OCI-LY3 (cell line): ENCODE measurements around the gene TMEM255B.

Experiments
- EZH2phosphoT487 ChIP-seq: fragments of 200-600 bp; shearing (Covaris generic); IDR thresholded peaks from 2 replicates; pipeline ENCODE4 v1.6.1; 2018; ENCODE audit warnings: antibody characterized with exemption, mixed run types, low read depth
- TF ChIP-seq, protein P1 (sequence below): fragments of 200-600, 300-600 bp; sonication (generic); IDR thresholded peaks from 2 replicates; pipeline ENCODE4 v1.5.1; 2014; ENCODE audit warnings: antibody characterized with exemption, low read length, low read depth

DNA sequence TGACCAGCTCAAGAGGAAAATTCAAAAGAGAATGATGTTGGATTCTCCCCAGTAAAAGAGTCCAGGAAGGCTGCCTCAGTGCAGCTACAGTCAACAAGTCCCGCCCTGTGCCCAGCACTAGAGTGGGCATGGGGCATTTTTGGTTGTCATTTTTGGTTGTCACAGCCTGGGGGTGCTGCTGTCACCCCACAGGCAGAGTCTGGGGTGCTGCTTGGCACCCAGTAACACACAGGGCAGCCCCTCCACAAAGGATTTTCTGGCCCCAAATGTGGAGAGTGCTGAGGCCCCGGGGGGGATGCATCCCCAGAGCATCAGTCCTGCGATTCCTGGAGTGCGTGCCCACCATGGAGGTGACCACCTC, 28.2 kb upstream of the TMEM255B start:
- TF ChIP-seq EZH2phosphoT487, result no peak
- TF ChIP-seq, protein P1, sequence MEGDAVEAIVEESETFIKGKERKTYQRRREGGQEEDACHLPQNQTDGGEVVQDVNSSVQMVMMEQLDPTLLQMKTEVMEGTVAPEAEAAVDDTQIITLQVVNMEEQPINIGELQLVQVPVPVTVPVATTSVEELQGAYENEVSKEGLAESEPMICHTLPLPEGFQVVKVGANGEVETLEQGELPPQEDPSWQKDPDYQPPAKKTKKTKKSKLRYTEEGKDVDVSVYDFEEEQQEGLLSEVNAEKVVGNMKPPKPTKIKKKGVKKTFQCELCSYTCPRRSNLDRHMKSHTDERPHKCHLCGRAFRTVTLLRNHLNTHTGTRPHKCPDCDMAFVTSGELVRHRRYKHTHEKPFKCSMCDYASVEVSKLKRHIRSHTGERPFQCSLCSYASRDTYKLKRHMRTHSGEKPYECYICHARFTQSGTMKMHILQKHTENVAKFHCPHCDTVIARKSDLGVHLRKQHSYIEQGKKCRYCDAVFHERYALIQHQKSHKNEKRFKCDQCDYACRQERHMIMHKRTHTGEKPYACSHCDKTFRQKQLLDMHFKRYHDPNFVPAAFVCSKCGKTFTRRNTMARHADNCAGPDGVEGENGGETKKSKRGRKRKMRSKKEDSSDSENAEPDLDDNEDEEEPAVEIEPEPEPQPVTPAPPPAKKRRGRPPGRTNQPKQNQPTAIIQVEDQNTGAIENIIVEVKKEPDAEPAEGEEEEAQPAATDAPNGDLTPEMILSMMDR, result peak; percentile 10; the same call in 1 of the 2 replicates
